ENCODE results near the gene PRR16.

PRR16 gene

DNA sequence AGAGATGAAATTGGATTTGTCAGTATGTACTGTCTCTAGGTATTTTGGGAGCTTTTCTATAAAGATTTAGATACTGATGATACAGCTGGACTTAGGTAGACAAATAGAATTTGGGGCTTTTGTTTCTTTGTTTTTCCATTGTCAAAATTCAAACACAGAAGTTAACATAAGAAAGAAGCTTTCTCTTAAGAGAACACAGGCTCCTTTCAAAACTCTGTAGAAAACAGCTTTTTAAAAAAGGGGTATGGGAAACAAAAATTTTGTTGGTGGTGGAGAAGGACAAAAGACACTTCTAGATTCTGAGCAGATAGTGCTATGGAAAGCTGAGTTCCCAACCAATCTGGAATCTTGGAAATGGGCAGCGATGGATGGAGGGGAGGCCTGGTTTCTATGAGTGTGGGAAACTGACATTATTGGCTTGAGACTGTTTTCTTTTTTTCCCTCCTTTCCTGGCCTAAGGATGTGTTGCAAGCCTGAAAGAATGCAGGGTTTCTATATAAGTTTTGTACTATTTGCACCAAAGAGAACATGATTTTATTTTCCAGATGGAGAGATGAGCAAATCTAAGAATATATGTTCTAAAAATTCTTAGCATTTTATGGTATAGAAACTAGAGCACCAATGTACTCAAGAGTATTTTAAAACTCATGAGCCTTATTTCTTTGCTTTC is 240.0 kb downstream of the PRR16 start:
- no peak for DNase-seq (ENCODE audit: low spot score)
- no peak overlapping the region for H3K27ac ChIP-seq
- no peak for TF ChIP-seq CTCF (IDR thresholded peaks at IDR 0.05)
- no peak overlapping the region for H3K4me3 ChIP-seq

DNA sequence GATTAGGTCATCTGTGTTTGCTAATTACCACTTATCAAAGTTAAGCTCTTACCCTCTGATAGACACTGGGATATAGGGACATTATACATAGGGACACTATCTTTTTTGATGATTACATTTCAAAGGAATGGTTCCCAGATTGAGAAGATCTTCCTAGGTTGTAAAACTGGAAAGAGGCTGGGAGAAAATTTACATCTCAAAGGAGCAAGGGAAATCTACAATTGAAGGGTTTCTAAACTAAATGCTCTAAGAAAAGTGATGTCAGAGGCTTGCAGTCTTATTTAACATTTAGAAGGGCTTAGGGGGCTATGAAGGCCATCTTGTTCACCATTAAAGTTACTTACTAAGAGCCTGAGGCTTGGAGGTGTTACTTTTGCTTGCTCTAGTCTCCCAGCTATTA is 242.8 kb downstream of the PRR16 start:
- Histone ChIP-seq H3K27ac (no peak overlapping the region), H3K4me3 (no peak overlapping the region)
- TF ChIP-seq CTCF (IDR thresholded peaks at IDR 0.05): no peak
- no peak for DNase-seq (ENCODE audit: low spot score)

DNA sequence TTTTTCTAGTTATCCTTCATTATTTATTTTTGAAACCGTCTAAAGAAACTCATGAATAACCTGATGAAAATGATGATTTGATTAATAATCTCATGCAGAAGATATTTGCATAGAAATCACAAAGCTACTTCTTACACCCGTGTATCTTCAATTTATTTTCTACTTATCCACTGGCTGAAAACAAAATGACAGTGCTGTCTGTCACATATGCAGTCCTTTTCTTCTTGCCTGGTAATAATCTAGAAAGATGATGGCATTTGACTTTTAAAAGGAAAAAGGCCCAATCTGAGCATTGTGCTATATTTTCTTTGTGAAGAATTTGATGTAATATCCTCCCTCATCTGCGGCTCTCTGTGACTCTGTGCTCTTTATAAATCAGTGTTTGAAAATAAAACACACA is 253.3 kb downstream of the PRR16 start:
- Histone ChIP-seq H3K4me3 (no peak overlapping the region), H3K27ac (no peak overlapping the region)
- DNase-seq (ENCODE audit: low spot score): no peak
- no peak for TF ChIP-seq CTCF (IDR thresholded peaks at IDR 0.05)

GRCh38 chr5:120730214-120730613 is 266.1 kb downstream of the PRR16 start:
- no peak for TF ChIP-seq CTCF (IDR thresholded peaks at IDR 0.05)
- DNase-seq (ENCODE audit: low spot score): no peak
- H3K27ac ChIP-seq: no peak overlapping the region
- no peak overlapping the region for H3K4me3 ChIP-seq

DNA sequence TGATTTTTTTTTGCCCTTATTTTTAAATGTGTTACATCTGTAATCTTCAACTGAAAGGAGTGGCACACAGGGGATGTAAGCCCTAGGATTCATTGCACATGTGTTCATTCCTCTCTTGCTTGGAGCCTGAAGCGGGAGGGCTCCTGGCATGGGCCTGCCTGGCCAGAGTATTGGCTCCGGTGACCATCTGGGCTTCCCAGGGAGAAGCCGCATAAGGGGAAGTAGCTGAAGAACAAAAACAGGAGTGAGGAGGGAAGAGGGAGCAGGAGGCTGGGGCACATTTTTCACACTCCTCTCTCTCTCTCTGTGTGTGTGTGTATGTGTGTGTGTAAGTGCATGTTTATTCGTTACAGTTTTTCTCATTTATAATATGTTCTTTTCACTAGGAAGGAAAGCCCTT is 269.9 kb downstream of the PRR16 start:
- DNase-seq (ENCODE audit: low spot score): no peak
- Histone ChIP-seq H3K27ac (no peak overlapping the region), H3K4me3 (no peak overlapping the region)
- no peak for TF ChIP-seq CTCF (IDR thresholded peaks at IDR 0.05)

DNA sequence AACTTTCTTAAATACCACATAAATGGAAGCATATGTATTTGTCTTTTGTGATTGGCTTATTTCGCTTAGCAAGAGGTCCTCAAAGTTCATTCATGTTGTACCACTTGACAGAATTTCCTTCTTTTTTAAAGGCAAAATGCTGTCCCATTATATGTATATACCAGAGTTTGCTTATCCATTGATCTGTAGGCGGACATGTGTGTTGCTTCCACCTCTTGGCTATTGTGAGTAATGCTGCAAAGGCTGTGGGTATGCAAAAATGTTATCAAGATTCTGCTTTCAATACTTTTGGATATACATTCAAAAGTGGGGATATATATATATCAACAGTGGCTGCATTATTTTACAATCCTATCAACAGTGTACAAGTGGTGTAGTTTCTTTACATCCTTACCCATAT is 271.0 kb downstream of the PRR16 start:
- Histone ChIP-seq H3K27ac (no peak overlapping the region), H3K4me3 (no peak overlapping the region)
- no peak for DNase-seq (ENCODE audit: low spot score)
- no peak for TF ChIP-seq CTCF (IDR thresholded peaks at IDR 0.05)

All from coronary artery (tissue), 2 donors.